Hepatocyte (in vitro differentiated cells): Measurements from ENCODE around the gene TIMM50. TPM values are rescaled to one million over a fixed set of nuclear protein-coding genes. Genes with fewer than 3 reads are reported as not detected.

Source experiments
- DNase-seq: peaks from one replicate; pipeline ENCODE4 v3.0.0-alpha.2; 2016; ENCODE audit warnings: low spot score
- H2AFZ ChIP-seq: fragments of 200-600 bp; sonication (generic); 2 replicates; pipeline ENCODE4 v1.6.0; 2016; ENCODE audit warnings: antibody characterized with exemption, mild to moderate bottlenecking
- H3K27ac ChIP-seq: fragments of 200-600 bp; sonication (generic); 2 replicates; pipeline ENCODE4 v1.5.1; 2016; ENCODE audit warnings: mild to moderate bottlenecking
- H3K27me3 ChIP-seq: fragments of 200-600 bp; sonication (generic); 2 replicates; pipeline ENCODE4 v1.6.1; 2016
- H3K36me3 ChIP-seq: fragments of 200-600 bp; sonication (generic); replicated peaks from 2 replicates; pipeline ENCODE4 v1.5.1; 2016; ENCODE audit warnings: low read depth; ENCODE audit not compliant: insufficient read depth
- H3K4me1 ChIP-seq: fragments of 200-600 bp; sonication (generic); 2 replicates; pipeline ENCODE4 v1.5.1; 2016; ENCODE audit warnings: mild to moderate bottlenecking, moderate library complexity; ENCODE audit not compliant: insufficient read depth
- H3K4me2 ChIP-seq: fragments of 200-600 bp; sonication (generic); 2 replicates; pipeline ENCODE4 v1.6.0; 2016
- H3K4me3 ChIP-seq: fragments of 200-600 bp; sonication (generic); 2 replicates; pipeline ENCODE4 v1.5.1; 2016; ENCODE audit warnings: mild to moderate bottlenecking
- H3K79me2 ChIP-seq: fragments of 200-600 bp; sonication (generic); 2 replicates; pipeline ENCODE4 v1.6.0; 2017; ENCODE audit warnings: mild to moderate bottlenecking
- H3K9me2 ChIP-seq: fragments of 200-600 bp; sonication (generic); replicated peaks from 2 replicates; pipeline ENCODE4 v1.6.0; 2017; ENCODE audit warnings: mild to moderate bottlenecking; ENCODE audit not compliant: insufficient read depth
- H3K9me3 ChIP-seq: fragments of 200-600 bp; sonication (generic); 2 replicates; pipeline ENCODE4 v1.5.1; 2016; ENCODE audit warnings: low read depth, mild to moderate bottlenecking
- H4K20me1 ChIP-seq: fragments of 200-600 bp; sonication (generic); 2 replicates; pipeline ENCODE4 v1.6.0; 2016; ENCODE audit warnings: mild to moderate bottlenecking; ENCODE audit not compliant: insufficient read depth, poor library complexity, severe bottlenecking
- EZH2 ChIP-seq: fragments of 200-600 bp; sonication (generic); IDR thresholded peaks from 2 replicates; pipeline ENCODE4 v1.6.1; 2016; ENCODE audit warnings: antibody characterized with exemption, mild to moderate bottlenecking, borderline replicate concordance
- EZH2phosphoT487 ChIP-seq: fragments of 200-600 bp; sonication (generic); IDR thresholded peaks from one replicate; pipeline ENCODE4 v1.6.1; 2018; ENCODE audit warnings: antibody characterized with exemption, mild to moderate bottlenecking, low read depth, moderate library complexity; ENCODE audit not compliant: unreplicated experiment, severe bottlenecking
- WGBS: methylation state at CpG from one replicate; pipeline ENCODE4 v1.1.6; 2016; ENCODE audit warnings: low lambda C conversion rate; ENCODE audit errors: missing lambda C conversion rate; 5-methylcytosine and 5-hydroxymethylcytosine counted together
- polyA plus RNA-seq: library from polyadenylated mRNA; unstranded; fragments of >200 nt; fragmentation: Nextera tagmentation; extraction: Ambion mirVana; gene quantifications from 2 replicates; pipeline ENCODE4 v1.2.1, GENCODE V29; 2016
- total RNA-seq: library from RNA; depleted of rRNA; stranded (reverse); fragments of >200 nt; gene quantifications from 2 replicates; pipeline ENCODE4 v1.2.3, GENCODE V29; 2014
- TF ChIP-seq, protein P1 (sequence below): fragments of 200-600 bp; sonication (generic); IDR thresholded peaks from 2 replicates; pipeline ENCODE4 v1.5.1; 2016; ENCODE audit warnings: antibody characterized with exemption, mild to moderate bottlenecking; ENCODE audit not compliant: poor library complexity

TIMM50 gene
- 53.1 and 57.2 TPM in 2 replicates for total RNA-seq
- 56.4 and 61.7 TPM in 2 replicates for polyA plus RNA-seq

DNA sequence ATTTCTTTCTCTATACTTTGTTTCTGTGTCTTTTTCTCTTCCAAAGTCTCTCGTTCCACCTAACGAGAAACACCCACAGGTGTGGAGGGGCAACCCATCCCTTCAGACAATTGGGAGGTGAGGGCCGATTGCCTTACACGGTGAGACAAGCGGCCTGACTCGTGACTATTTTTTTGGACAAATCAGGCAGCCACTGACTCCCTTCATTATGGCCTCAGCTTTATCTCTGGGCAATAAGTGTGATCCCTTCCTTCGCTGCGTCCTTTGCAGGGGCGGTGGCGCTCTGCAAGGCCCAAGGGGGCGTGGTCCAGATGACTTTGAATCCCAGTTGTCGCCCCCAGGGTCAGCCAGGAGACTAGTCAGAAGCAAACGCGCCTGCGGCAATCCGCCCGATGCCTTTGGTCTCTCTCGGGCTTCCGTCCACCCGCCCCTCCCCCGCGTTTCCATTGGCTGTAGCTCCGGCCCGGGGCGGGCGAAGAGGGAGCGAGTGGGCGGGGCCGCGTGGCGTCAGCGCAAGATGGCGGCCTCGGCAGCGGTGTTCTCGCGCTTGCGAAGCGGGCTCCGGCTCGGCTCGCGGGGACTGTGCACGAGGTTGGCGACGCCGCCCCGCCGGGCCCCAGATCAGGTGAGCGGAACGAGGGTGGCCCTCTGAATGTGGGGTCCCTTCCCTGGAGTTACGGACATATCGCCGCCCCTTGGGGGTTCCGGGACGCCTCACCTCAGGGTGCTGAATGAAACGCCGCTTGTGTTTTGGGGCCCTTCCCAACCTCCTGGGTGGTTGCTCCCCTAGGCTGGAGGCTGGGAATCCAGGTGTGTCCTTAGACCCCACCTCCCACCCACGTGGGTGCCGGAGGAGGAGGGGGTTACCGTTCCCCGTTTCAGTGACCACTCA is at the start of gene TIMM50:
TIMM50 (plus strand) TSS at position 502 of the 892 bp plus-strand sequence; CDS start at position 518, 16 bp downstream.
- peak within 1 kb of the TSS; percentile 92 for H3K4me2 ChIP-seq
- WGBS: 4% methylated on average over 38 of the region's 62 CpGs

DNA sequence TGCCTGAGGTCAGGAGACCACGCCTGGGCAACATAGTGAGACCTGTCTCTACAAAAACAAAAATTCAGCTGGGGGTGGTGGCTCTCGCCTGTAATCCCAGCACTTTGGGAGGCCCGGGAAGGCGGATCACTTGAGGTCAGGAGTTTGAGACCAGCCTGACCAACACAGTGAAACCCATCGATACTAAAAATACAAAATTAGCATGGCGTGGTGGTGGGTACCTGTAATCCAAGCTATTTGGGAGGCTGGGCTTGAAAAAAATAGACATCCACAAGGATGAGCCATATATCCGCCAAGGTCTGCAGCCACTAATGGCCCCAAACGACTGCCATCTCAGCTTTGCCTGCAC is 48.0 kb upstream of the TIMM50 start:
- TF ChIP-seq EZH2phosphoT487 (no peak), EZH2 (no peak)
- TF ChIP-seq, protein P1, sequence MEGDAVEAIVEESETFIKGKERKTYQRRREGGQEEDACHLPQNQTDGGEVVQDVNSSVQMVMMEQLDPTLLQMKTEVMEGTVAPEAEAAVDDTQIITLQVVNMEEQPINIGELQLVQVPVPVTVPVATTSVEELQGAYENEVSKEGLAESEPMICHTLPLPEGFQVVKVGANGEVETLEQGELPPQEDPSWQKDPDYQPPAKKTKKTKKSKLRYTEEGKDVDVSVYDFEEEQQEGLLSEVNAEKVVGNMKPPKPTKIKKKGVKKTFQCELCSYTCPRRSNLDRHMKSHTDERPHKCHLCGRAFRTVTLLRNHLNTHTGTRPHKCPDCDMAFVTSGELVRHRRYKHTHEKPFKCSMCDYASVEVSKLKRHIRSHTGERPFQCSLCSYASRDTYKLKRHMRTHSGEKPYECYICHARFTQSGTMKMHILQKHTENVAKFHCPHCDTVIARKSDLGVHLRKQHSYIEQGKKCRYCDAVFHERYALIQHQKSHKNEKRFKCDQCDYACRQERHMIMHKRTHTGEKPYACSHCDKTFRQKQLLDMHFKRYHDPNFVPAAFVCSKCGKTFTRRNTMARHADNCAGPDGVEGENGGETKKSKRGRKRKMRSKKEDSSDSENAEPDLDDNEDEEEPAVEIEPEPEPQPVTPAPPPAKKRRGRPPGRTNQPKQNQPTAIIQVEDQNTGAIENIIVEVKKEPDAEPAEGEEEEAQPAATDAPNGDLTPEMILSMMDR: no peak
- DNase-seq: no peak
- Histone ChIP-seq H3K4me1 (peaks cover 34% of the 10 kb centered on the region), H3K27ac (no peak overlapping the region), H3K79me2 (peaks cover 29% of the 10 kb centered on the region), H3K4me3 (no peak overlapping the region), H3K9me3 (no peaks in the 10 kb centered on the region), H2AFZ (no peak overlapping the region), H3K36me3 (peaks cover 5% of the 10 kb centered on the region), H3K9me2 (no peaks in the 10 kb centered on the region), H3K4me2 (no peak overlapping the region), H4K20me1 (peaks cover 18% of the 10 kb centered on the region), H3K27me3 (no peaks in the 10 kb centered on the region)
- WGBS: 94% methylated on average over 8 of the region's 8 CpGs

More for the DNA sequence above, at the start of gene TIMM50:
- TF ChIP-seq EZH2phosphoT487 (no peak), EZH2 (no peak)
- TF ChIP-seq, protein P1: no peak
- Histone ChIP-seq H3K79me2 (peaks cover 23% of the 10 kb centered on the region), H3K27ac (peak within 1 kb of the TSS; percentile 97), H3K9me3 (no peaks in the 10 kb centered on the region), H3K4me1 (peaks cover 12% of the 10 kb centered on the region), H3K36me3 (no peaks in the 10 kb centered on the region), H2AFZ (peak within 1 kb of the TSS; percentile 79), H3K4me3 (peak within 1 kb of the TSS; percentile 74), H4K20me1 (no peaks in the 10 kb centered on the region), H3K9me2 (no peaks in the 10 kb centered on the region), H3K27me3 (no peaks in the 10 kb centered on the region)
- peak; percentile 99 for DNase-seq

DNA sequence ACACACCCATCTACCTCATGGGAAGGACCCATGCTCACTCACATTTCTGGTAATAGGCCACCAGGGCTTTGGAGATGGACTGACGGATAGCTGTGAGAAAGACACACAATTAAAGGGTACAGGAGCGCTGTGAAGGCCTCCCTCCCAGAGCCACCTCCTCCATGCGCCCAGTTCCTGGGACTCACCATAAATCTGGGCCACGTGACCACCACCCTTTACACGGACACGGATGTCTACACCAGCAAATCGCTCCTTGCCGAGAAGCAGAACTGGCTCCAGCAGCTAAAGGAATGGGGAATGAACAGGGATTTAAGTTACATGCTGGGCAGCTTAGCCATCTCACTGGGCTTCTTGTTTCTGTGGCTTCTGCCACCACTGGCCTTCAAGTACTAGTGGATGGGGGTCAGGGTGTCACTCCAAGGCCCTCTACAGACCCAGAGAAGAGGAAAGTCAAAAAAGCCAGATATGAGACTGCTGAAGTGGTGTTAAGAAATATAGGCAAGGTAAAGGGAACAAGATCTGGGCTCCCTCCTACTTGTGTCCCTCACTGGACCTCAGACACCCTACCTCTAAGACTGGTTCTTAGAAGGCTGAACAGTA is 47.1 kb upstream of the TIMM50 start:
- DNase-seq: no peak
- no peaks in the 10 kb centered on the region for H3K27me3 ChIP-seq
- peaks cover 5% of the 10 kb centered on the region for H3K36me3 ChIP-seq
- TF ChIP-seq EZH2 (no peak), EZH2phosphoT487 (no peak)
- TF ChIP-seq, protein P1: no peak
- H3K4me2 ChIP-seq: peak overlapping the region; percentile 95
- 96% methylated on average over 8 of the region's 8 CpGs for WGBS
- H3K9me3 ChIP-seq: no peaks in the 10 kb centered on the region
- H2AFZ ChIP-seq: no peak overlapping the region
- peaks cover 18% of the 10 kb centered on the region for H4K20me1 ChIP-seq
- H3K27ac ChIP-seq: peak overlapping the region; percentile 89
- peaks cover 28% of the 10 kb centered on the region for H3K79me2 ChIP-seq
- H3K4me3 ChIP-seq: no peak overlapping the region
- no peaks in the 10 kb centered on the region for H3K9me2 ChIP-seq
- peaks cover 26% of the 10 kb centered on the region for H3K4me1 ChIP-seq
